DND-41 (cell line): ENCODE results near the gene SIKE1.

Experiments used
- EZH2 ChIP-seq: IDR thresholded peaks from 3 replicates; pipeline ENCODE4 v1.6.1; 2012; ENCODE audit warnings: borderline replicate concordance, low read depth, mild to moderate bottlenecking, moderate library complexity, low read length, inconsistent platforms; ENCODE audit not compliant: severe bottlenecking
- TF ChIP-seq, protein P1 (sequence below): IDR thresholded peaks from 2 replicates; pipeline ENCODE4 v1.5.1; 2012; ENCODE audit warnings: borderline replicate concordance, low read length, moderate library complexity, mild to moderate bottlenecking; ENCODE audit not compliant: poor library complexity, severe bottlenecking; ENCODE audit errors: extremely low read depth

DNA sequence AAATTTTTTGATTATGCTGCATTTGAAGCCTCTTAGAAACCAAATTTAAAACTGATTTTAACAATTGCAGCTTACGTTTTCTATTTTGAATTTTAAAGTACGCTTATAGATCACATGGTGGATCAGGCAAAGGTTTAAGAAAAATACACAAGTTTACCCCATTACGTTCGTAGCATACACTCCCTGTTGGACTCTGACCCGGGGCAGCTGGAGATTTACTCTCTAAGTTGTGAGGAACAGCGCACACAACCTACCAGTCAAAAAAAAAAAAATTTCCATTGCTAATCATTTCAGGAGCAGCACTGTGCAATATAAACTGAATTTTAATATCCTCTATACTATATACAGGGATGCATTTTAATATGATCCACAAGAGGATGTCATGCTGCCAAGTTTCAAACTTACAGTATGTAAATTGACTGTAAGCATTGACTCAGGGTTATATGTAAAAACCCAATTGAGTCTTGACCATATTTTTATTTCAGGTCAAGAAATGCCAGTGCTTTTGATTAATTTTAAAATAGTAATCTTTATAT is 43.1 kb downstream of the SIKE1 start:
- TF ChIP-seq, protein P1, sequence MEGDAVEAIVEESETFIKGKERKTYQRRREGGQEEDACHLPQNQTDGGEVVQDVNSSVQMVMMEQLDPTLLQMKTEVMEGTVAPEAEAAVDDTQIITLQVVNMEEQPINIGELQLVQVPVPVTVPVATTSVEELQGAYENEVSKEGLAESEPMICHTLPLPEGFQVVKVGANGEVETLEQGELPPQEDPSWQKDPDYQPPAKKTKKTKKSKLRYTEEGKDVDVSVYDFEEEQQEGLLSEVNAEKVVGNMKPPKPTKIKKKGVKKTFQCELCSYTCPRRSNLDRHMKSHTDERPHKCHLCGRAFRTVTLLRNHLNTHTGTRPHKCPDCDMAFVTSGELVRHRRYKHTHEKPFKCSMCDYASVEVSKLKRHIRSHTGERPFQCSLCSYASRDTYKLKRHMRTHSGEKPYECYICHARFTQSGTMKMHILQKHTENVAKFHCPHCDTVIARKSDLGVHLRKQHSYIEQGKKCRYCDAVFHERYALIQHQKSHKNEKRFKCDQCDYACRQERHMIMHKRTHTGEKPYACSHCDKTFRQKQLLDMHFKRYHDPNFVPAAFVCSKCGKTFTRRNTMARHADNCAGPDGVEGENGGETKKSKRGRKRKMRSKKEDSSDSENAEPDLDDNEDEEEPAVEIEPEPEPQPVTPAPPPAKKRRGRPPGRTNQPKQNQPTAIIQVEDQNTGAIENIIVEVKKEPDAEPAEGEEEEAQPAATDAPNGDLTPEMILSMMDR: no peak
- TF ChIP-seq EZH2: no peak
